ENCODE data around the gene LAMTOR1.
A peak's percentile ranks its signal among the peaks of the same experiment; 100 is the strongest.

Gene LAMTOR1

GRCh38 chr11:72116019-72116755 lies 13.1 kb upstream of the LAMTOR1 start:
- DNase-seq = no peak

GRCh38 chr11:72114570-72114969 lies 11.5 kb upstream of the LAMTOR1 start:
- no peak for DNase-seq

- DNase-seq = no peak
Measured at GRCh38 chr11:72112978-72113808, 10.1 kb upstream of the LAMTOR1 start.

- peak; percentile 98 for DNase-seq
Measured at GRCh38 chr11:72112143-72112977, 9.3 kb upstream of the LAMTOR1 start, which contains the start of gene ANAPC15. Gene ANAPC15 (minus strand): TSS chr11:72112695. CDS start chr11:72111276, 1,419 bp downstream.

GRCh38 chr11:72111300-72112142 lies 8.4 kb upstream of the LAMTOR1 start:
- no peak for DNase-seq

- DNase-seq = no peak
Measured at GRCh38 chr11:72105888-72106287, 2.8 kb upstream of the LAMTOR1 start, which contains the start of gene TOMT. Gene TOMT (plus strand): TSS chr11:72105924. CDS start chr11:72105952, 28 bp downstream.

- DNase-seq = no peak
Measured at GRCh38 chr11:72103754-72104167, 664 bp upstream of the LAMTOR1 start.

GRCh38 chr11:72102631-72102945 lies 509 bp downstream of the LAMTOR1 start:
- no peak for DNase-seq

- no peak for DNase-seq
Measured at GRCh38 chr11:72102162-72102561, 935 bp downstream of the LAMTOR1 start.

GRCh38 chr11:72100462-72100861 lies 2.6 kb downstream of the LAMTOR1 start:
- DNase-seq = peak; percentile 15

- no peak for DNase-seq
Measured at GRCh38 chr11:72100009-72100408, 3.1 kb downstream of the LAMTOR1 start.

GRCh38 chr11:72098741-72099140 lies 4.4 kb downstream of the LAMTOR1 start:
- DNase-seq = no peak

- peak; percentile 79 for DNase-seq
Measured at GRCh38 chr11:72091292-72091691, 11.8 kb downstream of the LAMTOR1 start.

- DNase-seq = no peak
Measured at GRCh38 chr11:72088076-72088808, 14.9 kb downstream of the LAMTOR1 start.

GRCh38 chr11:72085621-72086351 lies 17.3 kb downstream of the LAMTOR1 start:
- no peak for DNase-seq

GRCh38 chr11:72084965-72085364 lies 18.1 kb downstream of the LAMTOR1 start:
- no peak for DNase-seq

- no peak for DNase-seq
Measured at GRCh38 chr11:72084076-72084475, 19.0 kb downstream of the LAMTOR1 start.

- DNase-seq = no peak
Measured at GRCh38 chr11:72083414-72083813, 19.7 kb downstream of the LAMTOR1 start.

- DNase-seq = no peak
Measured at GRCh38 chr11:72081821-72082453, 21.2 kb downstream of the LAMTOR1 start.

GRCh38 chr11:72081184-72081644 lies 21.9 kb downstream of the LAMTOR1 start:
- no peak for DNase-seq

Measured in RPMI8226 (cell line).